D341Med (cell line): Measurements from ENCODE around the gene EMC6.

Source experiments
- DNase-seq: peaks from one replicate; pipeline ENCODE4 v3.0.0; 2012; ENCODE audit warnings: low spot score

Gene EMC6

DNA sequence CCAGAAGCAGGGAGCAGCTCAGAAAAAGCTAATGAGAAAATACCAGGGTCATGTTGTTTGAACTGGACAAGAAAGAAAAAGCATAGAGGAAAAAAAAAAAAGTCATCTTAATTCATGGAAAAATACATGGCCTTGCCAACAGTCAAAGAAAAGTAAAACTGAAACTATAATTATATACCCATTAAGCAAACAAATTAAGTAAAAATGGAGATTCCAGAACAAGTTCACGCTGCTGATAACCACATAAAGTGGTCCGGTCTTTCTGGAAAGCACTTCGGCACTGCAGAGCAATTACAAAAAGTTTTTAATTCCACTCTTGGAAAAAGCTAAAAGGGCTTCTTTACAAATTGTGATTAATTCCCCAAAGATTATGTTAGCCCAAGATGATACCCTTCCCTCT is 39.8 kb downstream of the EMC6 start:
- no peak for DNase-seq

DNA sequence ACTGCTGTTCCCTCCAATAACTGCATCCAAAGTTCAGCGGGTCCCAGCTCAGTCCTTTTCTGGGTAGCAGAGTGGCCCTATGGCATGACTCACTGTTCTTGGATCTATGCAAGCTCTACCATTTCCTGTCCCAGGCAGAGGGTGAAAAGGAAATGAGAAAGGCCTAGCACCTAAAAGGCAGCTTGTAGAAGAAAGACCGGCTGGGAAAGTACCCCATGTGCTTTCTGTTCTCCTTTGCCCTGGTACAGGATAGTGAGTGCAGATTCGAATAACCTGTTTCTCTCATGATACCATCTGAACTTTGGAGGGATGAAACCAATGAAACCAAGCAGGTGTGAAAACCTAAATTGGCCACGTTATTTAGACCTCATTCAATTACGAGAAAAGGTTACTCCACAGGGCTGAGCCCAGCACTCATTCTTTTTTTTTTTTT is 42.4 kb downstream of the EMC6 start:
- no peak for DNase-seq

DNA sequence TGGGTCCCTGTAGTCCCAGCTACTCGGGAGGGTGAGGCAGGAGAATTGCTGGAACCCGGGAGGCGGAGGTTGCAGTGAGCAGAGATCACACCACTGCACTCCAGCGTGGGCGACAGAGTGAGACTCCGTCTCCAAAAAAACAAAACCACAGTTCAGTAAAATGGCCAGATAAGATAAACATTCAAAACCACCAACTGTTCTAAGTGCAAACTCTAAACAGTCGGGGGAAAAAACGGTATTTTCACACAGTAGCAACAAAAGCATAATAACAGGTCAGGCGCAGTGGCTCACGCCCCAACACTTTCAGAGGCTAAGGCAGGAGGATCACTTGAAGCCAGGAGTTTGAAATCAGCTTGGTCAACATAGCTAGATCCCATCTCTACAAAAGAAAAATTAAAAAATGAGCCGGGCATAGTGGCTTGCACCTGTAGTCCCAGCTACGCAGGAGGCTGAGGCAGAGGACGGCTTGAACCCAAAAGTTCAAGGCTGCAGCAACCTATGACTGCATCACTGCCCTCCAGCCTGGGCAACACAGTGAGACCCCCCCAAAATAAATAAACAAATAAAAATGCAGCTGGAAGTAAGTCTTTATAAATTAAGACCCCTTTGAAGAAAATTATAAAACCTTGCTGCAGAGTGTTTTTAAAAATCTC is 44.3 kb downstream of the EMC6 start:
- no peak for DNase-seq

DNA sequence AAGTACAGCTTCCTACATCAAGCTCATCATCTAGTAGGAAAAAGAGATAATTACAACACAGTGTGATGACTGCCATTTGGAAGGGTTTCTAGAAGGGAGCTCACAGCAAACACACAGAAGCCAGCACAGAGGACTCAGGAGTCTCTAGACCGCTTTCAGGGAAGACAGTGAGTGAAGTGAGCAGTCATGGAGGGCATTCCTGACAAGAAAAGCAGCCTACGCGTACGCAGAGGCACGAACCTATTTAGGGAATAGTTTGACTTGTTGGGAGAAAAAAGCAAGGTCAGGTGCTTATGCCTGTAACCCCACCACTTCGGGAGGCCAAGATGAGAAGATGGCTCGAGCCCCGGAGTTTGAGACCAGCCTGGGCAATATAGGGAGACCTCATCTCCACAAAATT is 46.7 kb downstream of the EMC6 start:
- no peak for DNase-seq

DNA sequence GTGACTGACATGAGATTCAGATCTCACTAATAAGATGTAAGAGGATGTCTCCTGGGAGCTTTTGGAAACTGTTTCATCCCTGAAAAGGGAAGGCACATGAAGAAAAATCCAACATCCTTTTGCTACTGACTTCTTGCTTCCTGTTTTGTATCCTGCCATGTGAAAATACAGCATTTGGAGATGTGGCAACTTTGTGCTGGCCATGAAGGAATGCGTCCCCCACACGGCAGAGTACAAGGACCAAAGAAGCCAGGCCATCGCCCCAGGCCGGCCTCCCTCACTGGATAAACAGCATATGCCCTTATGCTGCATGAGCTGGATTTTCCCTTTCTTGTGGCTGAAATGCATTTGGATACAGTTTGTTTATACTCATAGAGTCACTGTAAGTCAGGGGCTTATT is 49.6 kb downstream of the EMC6 start:
- no peak for DNase-seq

DNA sequence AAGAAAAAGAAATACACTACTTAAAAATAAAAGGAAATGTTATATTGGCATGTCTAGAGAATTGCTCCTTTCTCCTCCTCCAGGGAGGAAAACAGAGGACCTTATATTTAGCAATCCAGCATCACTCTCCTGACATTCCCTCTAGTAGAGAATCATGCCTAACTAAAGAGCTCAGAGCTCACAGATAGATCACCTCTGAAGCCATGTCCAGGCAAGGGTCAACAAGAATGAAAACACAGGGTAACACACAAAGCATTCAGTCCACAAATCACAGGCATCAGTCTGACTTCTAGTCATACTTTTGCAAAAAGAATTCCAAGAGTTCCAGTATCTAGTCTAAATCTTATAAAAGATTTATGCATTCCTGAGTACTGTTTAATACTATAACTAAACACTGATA is 50.7 kb downstream of the EMC6 start:
- no peak for DNase-seq
